ENCODE results near the gene CYRIA. TPM values are rescaled to one million over a fixed set of nuclear protein-coding genes. Genes with fewer than 3 reads are reported as not detected.

Gene CYRIA
- total and polyA plus RNA-seq, 8 donors, result 11.6 to 21.3 (median 15.3) TPM

GRCh38 chr2:16664809-16665747, 556 bp downstream of the CYRIA start:
- H3K4me3 ChIP-seq, result peak overlapping the region; percentile 57 to 66
- peaks cover 13 to 58% of the 10 kb centered on the region in 2 donors for H3K4me1 ChIP-seq
- peak overlapping the region; percentile 62 to 66 for H3K27ac ChIP-seq
- no peak for DNase-seq
- peak; percentile 4 for ATAC-seq
- TF ChIP-seq CTCF (IDR thresholded peaks at IDR 0.05), result no peak
- H3K27me3 ChIP-seq, result peaks cover 0 to 10% of the 10 kb centered on the region in 2 donors
- no peaks in the 10 kb centered on the region for H3K9me3 ChIP-seq
- intact Hi-C loops (cut with DNase I), result no loop called here
- no peaks in the 10 kb centered on the region for H3K36me3 ChIP-seq

- no peak for TF ChIP-seq CTCF (IDR thresholded peaks at IDR 0.05)
- peak overlapping the region; percentile 57 to 66 for H3K4me3 ChIP-seq
- ATAC-seq, result peak; percentile 70
- H3K27me3 ChIP-seq, result peaks cover 0 to 10% of the 10 kb centered on the region in 2 donors
- H3K4me1 ChIP-seq, result peaks cover 13 to 66% of the 10 kb centered on the region in 2 donors
- intact Hi-C loops (cut with DNase I), result no loop called here
- H3K36me3 ChIP-seq, result no peaks in the 10 kb centered on the region
- DNase-seq, result peak in 3 of 4 donors; percentile 59 to 92 (median 83)
- peak overlapping the region; percentile 62 to 66 for H3K27ac ChIP-seq
- no peaks in the 10 kb centered on the region for H3K9me3 ChIP-seq
Observed at GRCh38 chr2:16664052-16664731, 1.4 kb downstream of the CYRIA start.

- peaks cover 21 to 75% of the 10 kb centered on the region in 2 donors for H3K4me1 ChIP-seq
- intact Hi-C loops (cut with DNase I), result no loop called here
- no peaks in the 10 kb centered on the region for H3K36me3 ChIP-seq
- H3K27me3 ChIP-seq, result peaks cover 0 to 10% of the 10 kb centered on the region in 2 donors
- no peaks in the 10 kb centered on the region for H3K9me3 ChIP-seq
- H3K4me3 ChIP-seq, result peak overlapping the region in 1 of 2 donors; percentile 66
- peak in 1 of 4 donors; percentile 62 for DNase-seq
- no peak for TF ChIP-seq CTCF (IDR thresholded peaks at IDR 0.05)
- ATAC-seq, result peak; percentile 68
- H3K27ac ChIP-seq, result peak overlapping the region; percentile 11 to 66
Observed at GRCh38 chr2:16663121-16663905, 2.3 kb downstream of the CYRIA start.

DNA sequence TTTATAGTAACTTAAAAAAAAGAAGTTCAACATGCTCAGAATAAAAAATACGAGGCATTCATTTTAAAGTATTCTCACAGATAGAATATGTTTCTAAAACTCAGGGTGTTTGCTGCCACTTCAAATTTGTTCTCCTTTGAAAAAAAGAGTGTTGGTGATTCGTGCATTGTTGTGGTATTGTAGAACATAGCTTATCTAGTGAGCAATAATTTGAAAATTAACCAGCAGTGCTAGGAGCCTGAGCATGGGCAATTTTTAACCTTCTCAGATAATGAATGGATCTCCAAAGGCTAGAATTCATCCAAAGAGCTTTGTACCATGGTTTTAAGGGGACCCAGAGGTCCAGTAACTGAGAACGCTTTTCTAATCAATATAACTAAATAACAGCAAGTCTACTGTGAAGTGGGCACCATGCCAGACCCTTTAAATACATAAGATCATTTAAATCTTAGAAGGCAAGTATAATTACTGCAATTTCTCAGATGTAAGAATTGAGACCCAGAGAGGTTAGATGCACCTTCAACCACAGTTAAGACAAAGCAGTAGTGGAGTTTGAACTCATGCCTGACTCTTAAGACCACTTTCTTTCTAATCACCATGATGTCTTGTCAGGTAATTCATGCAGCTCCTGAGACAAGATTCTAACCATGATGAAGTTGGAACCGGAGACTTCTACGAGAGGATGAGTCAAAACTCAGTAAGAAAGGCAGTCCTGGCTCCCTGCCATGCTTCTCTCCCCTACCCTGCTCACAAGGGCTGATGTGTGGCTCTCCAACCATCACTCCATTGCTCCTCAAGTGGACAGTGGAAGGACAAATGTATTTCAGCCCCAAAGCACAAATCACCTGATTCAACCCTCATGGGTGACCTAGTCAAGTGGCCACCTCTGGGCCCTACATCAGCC, 3.4 kb downstream of the CYRIA start:
- intact Hi-C loops (cut with DNase I), result no loop called here
- peaks cover 30 to 87% of the 10 kb centered on the region in 2 donors for H3K4me1 ChIP-seq
- H3K27me3 ChIP-seq, result peaks cover 0 to 10% of the 10 kb centered on the region in 2 donors
- no peak for TF ChIP-seq CTCF (IDR thresholded peaks at IDR 0.05)
- ATAC-seq, result no peak
- no peak overlapping the region for H3K4me3 ChIP-seq
- no peak overlapping the region for H3K27ac ChIP-seq
- no peaks in the 10 kb centered on the region for H3K9me3 ChIP-seq
- no peaks in the 10 kb centered on the region for H3K36me3 ChIP-seq
- DNase-seq, result no peak

Data from left lung (tissue), 10 donors.